Activated CD4-positive, alpha-beta T cell treated with anti-CD3 and anti-CD28 coated beads, Interleukin-2, Interleukin-6, amounts not matched to agents 100 ng/mL and 50 ng/mL, durations not matched to agents 16 hours and 8 hours (primary cell): ENCODE measurements around the gene DLG1.
"Not testable (repeated sequence)": the region's sequence is repeated elsewhere in the genome, so short reads cannot be mapped to it uniquely, and the experiment has no call there.

Experiments
- DNase-seq: peaks from one replicate; pipeline ENCODE4 v3.0.0-alpha.2; 2020

Gene DLG1

DNA sequence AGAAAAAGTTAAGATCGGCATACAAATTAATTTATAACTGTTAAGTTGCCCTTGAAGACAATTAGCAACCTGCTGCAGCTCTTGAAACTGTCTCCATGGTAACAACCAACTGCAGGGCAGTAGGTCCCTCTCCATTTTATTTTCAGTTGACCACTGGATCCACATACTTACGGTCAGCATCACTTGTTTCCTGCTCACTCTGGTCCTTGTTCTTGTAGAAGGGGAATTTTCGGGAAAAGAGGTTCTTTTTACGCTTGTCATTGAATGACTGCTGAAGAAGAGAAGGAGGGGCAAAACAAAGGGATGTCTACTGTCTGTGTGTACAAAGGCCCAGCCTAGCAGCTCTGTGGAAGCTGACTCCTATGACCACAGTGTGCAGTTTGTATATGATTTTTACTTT lies 222.0 kb downstream of the DLG1 start:
- no peak for DNase-seq

DNA sequence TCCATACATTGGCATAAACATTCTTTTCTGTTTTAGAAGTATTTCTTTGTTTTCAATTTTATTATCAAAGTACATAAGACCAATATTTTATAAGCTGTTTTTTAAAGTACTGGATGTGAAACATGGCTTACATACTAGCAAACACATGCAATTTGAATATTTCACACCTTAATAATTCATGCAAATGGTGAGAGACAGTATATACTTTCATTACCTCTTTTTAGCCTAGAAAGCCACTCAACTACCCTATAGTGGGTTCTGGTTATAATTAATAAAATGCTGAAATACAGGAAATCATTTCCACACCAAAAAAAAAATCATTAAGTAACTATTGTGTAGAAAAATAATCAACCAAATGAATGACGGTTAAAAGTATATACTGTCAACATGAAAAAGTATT lies 230.3 kb downstream of the DLG1 start:
- DNase-seq, result no peak

DNA sequence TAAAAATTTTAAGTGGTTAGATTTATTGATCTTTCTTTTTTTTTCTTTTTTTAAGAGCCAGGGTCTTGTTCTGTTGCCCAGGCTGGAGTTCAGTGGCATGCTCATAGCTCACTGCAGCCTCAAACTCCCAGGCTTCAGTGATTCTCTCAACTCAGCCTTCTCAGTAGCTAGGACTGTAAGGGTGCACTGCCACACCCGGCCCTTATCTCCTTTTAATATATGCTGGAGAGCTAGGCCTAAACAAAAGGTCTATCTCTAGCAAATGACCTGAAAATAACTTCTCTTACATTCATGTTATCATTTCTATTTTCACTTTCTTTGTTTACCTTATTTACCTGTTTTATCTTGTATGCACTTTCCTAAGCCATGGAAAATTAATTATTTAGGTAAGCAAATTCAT lies 233.6 kb downstream of the DLG1 start:
- DNase-seq, result no peak

DNA sequence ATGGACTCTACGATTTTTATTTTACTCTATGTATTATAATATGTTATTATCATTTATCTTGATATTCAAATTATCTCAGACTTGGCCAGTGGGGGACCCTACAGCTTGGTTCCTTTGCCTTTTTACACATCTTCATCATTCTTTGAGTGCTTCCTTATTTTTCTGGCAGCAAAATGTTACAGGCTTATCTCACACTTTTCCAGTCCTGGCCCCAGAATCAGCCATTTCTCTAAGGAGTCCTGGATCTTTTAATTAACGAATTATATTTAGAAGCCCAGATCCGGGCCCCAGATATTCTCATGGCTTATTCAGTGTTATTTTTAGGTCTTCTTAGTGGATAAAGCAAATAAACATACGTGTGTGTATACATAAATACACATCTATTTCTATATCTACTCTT lies 236.0 kb downstream of the DLG1 start:
- no peak for DNase-seq

DNA sequence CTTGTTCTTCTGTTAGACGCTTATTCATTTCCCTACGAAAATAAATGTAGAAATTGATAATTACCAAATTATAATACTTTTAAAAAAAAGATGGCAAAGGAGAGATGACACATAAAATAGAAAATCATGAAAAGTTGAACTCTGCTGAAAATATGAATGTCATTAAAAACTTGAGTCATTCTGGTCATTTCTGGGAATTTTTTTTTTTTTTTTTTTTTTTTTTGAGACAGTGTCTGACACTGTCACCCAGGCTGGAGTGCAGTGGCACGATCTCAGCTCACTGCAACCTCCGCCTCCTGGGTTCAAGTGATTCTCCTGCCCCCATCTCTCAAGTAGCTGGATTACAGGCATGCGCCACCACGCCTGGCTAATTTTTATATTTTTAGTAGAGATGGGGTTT lies 246.8 kb downstream of the DLG1 start:
- not testable (repeated sequence) for DNase-seq

DNA sequence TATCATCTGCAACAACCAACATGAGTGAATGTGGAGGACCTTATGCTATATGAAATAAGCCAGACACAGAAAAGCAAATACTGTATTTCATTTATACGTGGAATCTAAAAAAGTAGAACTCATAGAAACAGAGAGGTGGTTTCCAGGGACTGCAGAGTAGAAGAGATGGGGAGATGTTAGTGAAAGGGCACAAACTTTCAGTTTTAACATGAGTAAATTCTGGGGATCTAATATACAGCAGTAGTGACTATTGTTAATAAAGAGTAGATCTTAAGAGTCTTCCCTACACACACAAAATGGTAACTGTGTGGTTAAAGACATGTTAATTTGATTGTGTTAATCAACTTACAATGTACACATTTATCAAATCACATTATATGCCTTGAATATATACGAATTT lies 247.9 kb downstream of the DLG1 start:
- DNase-seq, result no peak

DNA sequence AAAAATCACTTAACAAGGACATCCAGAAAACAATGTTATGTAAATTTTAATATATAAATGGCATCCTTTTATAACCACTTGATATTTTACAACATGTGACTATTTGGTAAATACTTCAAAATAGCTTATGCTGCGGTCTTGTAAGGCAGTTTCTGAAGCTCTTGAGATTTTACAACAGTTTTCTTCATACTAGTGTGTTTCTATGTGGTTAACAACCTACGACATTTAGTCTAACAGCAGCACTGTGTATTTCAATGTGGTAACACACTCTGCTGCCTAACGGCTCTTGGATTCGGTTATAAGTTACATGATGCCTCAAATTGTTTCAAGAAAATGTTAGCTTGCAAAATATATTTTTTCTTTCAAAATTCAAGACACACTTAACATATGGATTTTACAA lies 255.9 kb downstream of the DLG1 start:
- no peak for DNase-seq

DNA sequence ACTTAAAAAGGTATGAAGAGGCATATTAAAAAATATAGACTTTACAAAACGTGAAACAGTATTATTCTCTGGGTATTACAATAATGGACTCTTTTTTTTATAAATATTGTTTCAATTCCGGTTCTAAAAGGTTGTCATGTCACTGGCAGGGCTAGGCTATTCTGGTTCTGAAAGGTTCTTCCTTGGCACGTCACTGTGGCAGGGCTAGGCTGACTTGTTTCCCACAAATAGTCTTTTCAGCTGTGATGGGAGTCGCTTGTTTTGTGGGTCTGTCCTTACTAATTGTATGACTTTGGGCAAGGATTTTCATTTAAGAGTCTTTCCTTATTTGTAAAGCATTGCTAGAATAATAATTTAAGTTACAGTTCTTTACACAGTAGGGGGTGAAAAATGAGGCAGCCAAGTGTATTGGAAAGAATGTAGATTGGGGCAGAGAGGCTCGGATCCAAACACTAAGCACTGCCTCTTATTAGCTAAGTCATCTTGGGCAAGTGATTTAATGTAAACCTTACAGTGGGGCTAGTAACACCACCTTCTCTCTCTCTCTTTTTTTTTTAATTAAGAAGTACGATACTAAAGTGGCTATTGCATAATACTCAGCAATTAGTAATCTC lies 256.4 kb downstream of the DLG1 start:
- no peak for DNase-seq

DNA sequence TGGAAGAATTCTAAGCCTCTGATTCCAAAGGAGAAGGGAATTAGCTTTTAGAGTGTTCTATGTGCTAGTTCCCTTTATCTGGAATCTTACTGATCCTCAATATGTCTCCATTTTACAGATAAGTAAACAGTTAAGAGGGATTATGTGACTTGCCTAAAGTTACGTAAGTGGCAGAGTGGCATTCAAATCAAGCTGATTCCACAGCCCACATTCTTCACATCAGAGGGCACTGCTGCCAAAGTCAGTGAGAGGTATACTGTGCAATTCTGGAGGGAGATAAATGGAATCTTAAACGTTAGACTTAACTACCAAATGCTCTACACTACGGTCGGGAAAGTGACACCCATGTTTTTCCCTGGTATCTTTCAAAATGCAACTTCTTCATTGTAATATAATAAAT lies 257.8 kb downstream of the DLG1 start:
- no peak for DNase-seq

DNA sequence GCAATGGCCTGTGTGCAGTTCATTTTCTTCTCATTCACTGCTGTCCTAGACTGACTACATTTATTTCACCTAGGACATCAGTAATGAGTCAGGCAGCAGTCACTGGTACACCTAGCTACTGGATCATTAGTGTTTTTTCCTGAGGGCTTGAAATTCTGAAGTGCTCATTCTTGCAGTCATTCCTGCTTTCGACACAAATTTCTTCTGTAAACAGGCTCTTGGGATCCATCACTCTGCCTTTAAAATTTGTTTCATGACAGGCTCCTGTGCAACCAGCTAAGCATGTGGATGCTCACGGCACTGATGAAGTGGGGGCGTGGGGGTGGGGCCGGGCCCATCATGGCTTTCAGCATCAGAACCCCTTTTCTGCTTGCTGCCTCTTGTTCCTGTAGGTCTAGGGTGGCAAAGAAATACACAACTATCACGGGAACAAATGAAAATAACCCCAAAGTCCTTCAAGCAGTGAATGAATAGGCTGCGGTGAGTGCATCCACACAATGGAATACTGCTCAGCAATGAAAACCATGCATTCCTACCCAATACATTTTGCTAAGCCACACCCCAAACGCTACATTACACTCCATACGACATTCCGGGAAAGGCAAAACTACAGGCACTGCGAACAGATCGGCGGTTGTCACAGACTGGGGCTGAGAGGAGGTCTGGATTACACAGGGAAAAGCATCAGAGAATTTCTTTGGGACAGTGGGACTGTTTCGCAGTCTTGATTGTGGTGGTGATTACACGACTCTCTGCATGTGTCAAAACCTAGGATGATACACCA lies 259.5 kb downstream of the DLG1 start:
- no peak for DNase-seq

DNA sequence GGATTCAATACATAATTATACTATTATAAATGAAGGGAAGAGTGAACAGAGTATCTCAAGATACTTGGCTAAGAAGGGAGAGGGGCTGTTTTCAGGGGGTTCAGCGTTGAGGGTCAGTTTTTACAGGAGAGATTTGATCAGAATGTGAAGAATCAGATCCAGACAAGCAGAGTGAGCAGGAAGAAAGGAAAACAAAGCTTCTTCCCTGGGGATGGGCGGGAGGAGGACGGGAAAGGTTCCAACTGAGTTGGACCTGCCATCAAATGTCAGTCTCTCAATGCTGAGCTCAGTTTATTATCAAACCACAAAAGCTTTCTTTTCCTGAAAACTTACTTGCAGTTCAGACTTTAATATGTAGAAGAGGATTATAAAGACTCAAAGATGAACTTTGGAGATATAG lies 262.8 kb downstream of the DLG1 start:
- no peak for DNase-seq

DNA sequence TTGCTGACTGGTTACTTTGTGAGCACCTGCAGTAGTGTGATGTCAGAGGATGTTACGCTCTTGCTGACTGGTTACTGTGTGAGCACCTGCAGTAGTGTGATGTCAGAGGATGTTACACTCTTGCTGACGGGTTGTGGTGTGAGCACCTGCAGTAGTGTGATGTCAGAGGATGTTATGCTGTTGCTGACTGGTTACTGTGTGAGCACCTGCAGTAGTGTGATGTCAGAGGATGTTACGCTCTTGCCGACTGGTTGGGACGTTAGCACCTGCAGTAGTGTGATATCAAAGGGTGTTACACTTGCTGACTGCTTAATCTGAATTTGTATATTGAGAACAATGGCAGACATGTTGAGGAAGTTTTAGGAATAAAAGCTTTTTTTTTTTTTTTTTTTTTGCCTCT lies 263.6 kb downstream of the DLG1 start:
- not testable (repeated sequence) for DNase-seq

DNA sequence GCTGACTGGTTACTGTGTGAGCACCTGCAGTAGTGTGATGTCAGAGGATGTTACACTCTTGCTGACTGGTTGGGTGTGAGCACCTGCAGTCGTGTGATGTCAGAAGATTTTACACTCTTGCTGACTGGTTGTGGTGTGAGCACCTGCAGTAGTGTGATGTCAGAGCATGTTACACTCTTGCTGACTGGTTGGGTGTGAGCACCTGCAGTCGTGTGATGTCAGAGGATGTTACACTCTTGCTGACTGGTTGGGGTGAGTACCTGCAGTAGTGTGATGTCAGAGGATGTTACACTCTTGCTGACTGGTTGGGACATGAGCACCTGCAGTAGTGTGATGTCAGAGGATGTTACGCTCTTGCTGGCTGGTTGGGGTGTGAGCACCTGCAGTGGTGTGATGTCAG lies 264.6 kb downstream of the DLG1 start:
- DNase-seq, result not testable (repeated sequence)

DNA sequence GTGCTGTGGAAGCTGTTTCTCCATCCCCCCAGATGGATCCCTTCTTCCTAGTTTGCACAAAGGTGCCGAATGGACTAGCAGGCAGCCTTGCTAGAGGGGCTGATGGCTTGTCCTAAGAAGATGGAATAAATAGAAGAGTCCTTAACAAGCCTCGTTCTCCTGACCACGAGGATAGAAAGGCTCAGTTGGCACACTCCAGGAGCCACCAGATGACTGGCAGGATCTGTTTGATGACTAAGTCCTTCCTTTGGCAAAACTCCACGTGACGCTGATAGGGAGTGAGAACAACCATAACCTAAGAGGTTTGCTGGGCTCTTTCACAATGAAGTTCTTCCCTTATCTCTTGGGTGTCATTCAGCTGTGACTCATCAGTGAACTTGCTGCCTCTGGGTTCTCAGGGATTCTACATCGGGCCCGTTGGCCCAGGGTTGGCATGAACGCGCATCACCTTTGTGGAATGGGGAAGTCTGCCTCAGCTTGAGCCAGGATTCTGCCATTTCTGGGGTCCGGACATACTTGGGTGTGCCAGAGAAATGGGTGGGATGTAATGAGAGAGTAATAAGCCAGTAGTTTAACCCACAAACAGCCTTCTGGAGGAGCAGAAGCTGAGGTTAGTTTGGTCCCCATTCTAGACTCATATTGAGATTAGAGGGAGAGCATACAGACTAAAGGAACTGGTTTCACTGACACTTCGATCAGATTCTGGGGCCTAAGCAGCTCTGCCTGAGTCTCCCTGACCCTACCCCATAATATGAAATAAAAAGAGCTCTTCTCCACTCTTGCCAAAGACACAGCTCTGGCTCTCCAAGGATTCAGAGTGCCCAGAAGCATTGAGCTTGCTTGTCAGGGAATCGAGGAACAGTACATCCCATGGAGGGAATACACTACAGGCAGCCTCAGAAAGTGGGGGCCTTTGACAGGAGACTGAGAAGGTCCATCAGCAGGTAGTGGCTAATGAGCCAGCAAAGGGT lies 266.8 kb downstream of the DLG1 start:
- peak; percentile 82 for DNase-seq

DNA sequence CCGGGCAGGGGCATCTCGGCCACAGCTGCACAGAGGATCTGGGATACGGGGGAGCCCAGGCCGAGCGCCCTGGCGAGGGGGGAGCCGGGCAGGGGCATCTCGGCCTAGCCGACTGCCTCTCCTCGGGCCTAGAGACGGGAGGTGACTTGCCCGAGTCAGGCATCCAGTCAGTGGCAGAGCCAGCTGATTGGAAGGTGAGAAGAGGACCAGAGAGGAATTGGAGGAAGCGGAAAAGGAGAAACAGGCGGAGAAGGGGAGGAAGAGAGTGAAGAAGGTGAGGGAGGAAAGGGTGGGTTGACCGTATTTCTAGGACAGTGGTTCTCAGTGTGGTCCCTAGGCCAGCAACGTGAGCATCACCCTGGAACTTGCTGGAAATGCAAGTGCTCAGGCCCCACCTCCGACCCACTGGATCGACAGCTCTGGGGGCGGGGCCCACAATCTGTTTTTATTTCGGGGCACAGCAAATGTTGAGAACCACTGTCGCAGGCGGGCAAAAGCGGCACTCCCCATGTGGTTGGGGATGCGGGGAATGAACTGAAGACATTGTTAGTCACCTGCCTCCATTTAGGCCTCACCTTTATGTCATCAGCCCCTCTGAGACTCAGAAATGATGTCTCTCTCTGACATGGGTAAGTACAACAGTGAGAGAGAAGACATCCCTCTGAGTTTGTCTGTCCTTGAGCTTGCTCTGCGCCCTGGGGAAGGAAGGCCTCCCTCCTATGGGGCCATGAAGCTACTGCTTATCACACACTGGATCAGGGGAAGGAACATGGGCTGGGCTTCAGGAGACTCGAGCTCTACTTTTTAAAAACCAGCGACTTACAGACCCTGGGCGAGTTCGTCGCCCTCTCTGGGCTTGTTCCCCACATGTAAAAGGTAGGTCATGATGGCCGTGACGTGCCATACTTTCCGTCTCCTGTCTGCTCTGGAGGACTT lies 267.8 kb downstream of the DLG1 start:
- no peak for DNase-seq

DNA sequence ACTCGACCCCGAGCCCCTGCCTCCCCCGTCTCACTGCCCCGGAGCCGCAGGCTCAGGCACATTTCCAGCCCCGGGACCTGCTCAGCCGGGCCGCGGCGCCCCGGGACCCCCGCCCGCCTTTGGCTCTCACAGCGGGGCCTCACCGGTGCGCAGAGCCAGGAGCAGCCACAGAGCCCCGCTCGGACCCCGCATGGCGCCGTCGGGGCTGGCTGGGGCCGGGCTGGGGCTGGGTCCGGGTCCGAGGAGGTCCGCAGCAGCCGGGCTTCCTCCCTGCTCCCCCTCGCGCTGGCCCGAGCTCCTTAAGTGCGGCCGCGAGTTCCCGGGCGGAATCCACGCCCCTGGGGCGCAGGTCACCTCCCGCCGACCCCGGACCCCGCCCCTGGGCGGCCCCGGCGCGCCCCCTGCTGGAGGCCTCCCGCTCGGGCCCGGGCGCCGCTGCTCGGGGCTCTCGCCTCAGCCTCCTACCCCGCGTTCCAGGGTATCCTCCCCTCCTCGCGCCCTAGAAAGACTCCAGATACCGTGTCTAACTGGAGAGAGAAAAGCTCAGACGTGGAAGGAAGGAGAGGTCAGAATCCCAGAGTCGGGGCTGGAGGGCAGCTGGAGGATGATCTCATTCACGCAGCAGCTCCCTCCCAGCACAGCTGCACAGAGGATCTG lies 268.8 kb downstream of the DLG1 start, which contains the start of gene MELTF:
Gene MELTF, minus strand, starts transcription at position 307 of the 657 bp plus-strand sequence. Its CDS starts 115 bp downstream, at position 192.
- peak; percentile 78 for DNase-seq

DNA sequence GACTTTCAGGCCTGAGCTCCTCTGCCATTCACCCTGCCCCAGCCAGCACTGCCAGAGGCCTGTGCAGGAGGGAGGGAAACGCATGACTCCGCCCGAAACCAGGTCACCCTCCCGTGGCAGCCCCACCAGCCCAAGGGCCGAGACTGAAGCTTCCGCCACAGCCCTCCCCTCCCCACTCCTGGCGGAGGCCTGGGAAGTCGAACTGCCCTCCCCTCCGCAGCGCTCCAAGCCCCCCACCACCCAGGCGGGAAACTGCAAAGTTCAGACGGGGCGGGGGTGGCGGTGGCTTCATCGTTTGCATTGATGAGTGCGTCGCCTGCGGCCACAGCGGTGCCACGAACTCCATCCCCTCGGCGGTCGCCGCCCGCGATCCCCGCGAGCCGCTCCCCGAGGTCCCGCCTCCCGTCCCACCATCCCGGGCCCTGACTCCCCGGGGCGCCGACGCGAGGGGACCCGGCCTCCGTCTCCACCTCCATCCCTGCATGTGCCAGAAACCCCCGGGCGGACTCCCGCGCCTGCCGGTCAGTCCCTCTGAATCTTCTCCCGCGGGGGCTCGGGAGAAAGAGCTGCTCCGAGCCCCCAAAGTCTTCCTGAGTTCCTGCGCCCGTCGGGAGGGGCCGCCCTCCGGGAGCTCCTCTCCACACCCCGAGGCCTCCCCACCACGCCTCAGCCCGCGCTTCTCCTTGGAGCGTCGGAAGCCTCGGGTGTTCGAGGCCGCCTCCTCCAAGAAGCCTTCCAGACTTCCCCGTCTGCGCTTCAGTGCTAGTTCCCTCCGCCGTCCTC lies 269.5 kb downstream of the DLG1 start:
- DNase-seq, result no peak

DNA sequence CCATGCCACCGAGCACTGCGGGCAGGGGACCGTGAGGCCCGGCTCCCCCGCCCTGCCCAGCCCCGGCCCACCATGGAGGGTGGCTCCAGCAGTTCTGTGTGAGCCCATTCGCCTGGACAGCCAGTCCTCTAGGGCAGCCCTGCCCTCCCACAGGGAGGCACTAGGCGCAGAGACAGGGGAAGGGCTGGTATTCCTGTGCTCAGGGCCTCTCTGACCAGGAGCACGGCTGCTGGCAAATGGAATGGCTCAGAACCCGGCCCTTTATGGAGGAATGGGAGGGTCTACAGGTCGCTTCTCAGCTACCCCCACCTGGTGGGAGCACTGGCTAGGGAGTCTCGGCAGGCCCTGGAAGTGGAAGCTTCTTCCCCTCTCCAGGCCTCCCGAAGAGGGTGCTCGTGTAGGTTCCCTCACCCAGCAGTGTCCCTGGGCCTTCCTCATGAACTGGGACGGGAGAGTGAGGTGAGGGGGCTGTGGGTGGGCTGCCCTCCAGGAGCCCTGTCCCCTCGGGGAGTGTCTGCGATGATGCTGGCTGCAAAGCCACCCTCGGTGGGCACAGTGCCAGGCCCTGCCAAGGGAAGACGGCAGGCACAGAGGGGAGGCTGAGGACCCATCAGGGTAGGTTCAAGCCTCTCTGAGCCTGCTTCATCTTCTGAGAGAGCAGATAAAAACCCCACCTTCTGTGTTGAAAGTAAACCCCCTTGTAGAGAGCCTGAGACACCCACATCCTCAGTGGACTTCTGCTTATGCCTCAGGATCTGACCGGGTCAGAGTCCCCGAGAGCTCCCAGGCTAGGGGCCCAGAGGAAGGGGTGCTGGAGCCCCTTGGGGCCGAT lies 270.3 kb downstream of the DLG1 start:
- no peak for DNase-seq

DNA sequence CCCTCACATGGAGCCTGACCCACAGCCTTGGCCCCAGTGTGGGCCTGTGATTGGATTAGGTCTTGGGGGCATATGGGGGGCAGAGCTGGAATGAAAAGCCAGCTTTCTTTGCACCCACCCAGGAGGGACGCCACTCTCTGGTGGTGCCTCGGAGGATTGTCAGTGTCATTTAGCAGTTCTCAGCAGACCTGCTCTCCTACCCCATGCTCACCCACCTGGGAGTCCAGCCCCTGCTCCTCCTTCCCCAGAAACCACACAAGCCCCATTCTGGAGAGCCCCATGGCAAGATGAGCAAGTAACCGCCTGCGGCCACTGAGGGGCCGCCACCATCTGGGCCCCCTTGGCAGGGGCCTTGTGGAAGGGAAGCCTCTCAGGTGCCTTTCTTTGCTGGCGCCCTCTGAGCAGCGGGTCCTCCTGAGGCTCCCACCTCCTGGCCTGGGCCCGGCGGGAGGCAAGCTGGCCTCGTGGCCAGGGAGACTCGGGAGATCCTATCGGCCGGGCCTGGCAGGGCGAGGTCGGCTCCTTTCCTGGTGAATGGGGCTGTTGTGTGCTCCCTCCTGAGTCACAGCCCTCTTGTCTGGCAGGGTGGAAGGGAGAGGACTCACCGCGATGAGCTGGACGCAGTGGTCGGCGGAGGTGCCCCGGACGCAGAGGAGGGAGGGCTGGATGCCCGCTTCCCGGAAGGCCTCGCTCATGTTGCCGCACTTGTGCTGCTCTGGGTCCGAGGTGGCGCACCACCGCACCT lies 271.1 kb downstream of the DLG1 start:
- DNase-seq, result no peak
